PFSK-1 (cell line): ENCODE results near the gene TP53BP2.

Source experiments
- FOXP2 ChIP-seq: optimal IDR thresholded peaks from 2 replicates; pipeline ENCODE3; 2011; ENCODE audit warnings: borderline replicate concordance, control low read depth, inconsistent platforms; ENCODE audit not compliant: insufficient read depth; ENCODE audit errors: extremely low read length, extremely low read depth
- POLR2AphosphoS5 ChIP-seq: IDR thresholded peaks from 2 replicates; pipeline ENCODE4 v1.6.1; 2012; ENCODE audit warnings: low read depth, mild to moderate bottlenecking, control low read depth, low read length, moderate library complexity
- REST ChIP-seq, 2 experiments: IDR thresholded peaks; 2 replicates each; pipeline versions ENCODE4 v1.6.1 to v1.8.0; 2011 to 2012; ENCODE audit warnings: low read depth in 2 of 2, low read length in 2 of 2, control low read depth in 1 of 2, inconsistent platforms in 1 of 2, mild to moderate bottlenecking in 1 of 2, moderate library complexity in 1 of 2; ENCODE audit not compliant: insufficient read depth in 1 of 2
- SIN3A ChIP-seq: IDR thresholded peaks from 2 replicates; pipeline ENCODE4 v1.6.1; 2012; ENCODE audit warnings: mild to moderate bottlenecking, low read length, moderate library complexity, borderline replicate concordance; ENCODE audit not compliant: insufficient read depth
- TAF1 ChIP-seq: IDR thresholded peaks from 2 replicates; pipeline ENCODE4 v1.6.1; 2012; ENCODE audit warnings: low read length, control low read depth, borderline replicate concordance; ENCODE audit not compliant: insufficient read depth

TP53BP2 gene

GRCh38 chr1:223845037-223845809 is 524 bp downstream of the TP53BP2 start:
- TF ChIP-seq POLR2AphosphoS5 (no peak), FOXP2 (peak; percentile 6)

- TF ChIP-seq SIN3A = no peak
- TF ChIP-seq FOXP2 = no peak
- TF ChIP-seq POLR2AphosphoS5 = no peak
- TF ChIP-seq REST (IDR thresholded peaks at IDR 0.05; ENCODE audit: insufficient read depth in 1 of 2, low read depth in 2 of 2, low read length in 2 of 2) = no peak
- TF ChIP-seq TAF1 = no peak
Observed at GRCh38 chr1:223844787-223845036, 1.0 kb downstream of the TP53BP2 start.

GRCh38 chr1:223843934-223844786 is 1.6 kb downstream of the TP53BP2 start:
- no peak for TF ChIP-seq REST (IDR thresholded peaks at IDR 0.05; ENCODE audit: insufficient read depth in 1 of 2, low read depth in 2 of 2, low read length in 2 of 2)

- TF ChIP-seq POLR2AphosphoS5 = no peak
- TF ChIP-seq TAF1 = no peak
- no peak for TF ChIP-seq SIN3A
- no peak for TF ChIP-seq REST (IDR thresholded peaks at IDR 0.05; ENCODE audit: insufficient read depth in 1 of 2, low read depth in 2 of 2, low read length in 2 of 2)
- TF ChIP-seq FOXP2 = no peak
Observed at GRCh38 chr1:223842784-223843183, 3.0 kb downstream of the TP53BP2 start.

GRCh38 chr1:223841977-223842623 is 3.6 kb downstream of the TP53BP2 start:
- peak in 1 of 2 experiments; percentile 72; a peak in 2 of 4 replicates for TF ChIP-seq REST (IDR thresholded peaks at IDR 0.05; ENCODE audit: insufficient read depth in 1 of 2, low read depth in 2 of 2, low read length in 2 of 2)
